Measurements from ENCODE around the gene TUBD1.
"Not testable (repeated sequence)": the region's sequence is repeated elsewhere in the genome, so short reads cannot be mapped to it uniquely, and the experiment has no call there.

- TF ChIP-seq, protein P1, sequence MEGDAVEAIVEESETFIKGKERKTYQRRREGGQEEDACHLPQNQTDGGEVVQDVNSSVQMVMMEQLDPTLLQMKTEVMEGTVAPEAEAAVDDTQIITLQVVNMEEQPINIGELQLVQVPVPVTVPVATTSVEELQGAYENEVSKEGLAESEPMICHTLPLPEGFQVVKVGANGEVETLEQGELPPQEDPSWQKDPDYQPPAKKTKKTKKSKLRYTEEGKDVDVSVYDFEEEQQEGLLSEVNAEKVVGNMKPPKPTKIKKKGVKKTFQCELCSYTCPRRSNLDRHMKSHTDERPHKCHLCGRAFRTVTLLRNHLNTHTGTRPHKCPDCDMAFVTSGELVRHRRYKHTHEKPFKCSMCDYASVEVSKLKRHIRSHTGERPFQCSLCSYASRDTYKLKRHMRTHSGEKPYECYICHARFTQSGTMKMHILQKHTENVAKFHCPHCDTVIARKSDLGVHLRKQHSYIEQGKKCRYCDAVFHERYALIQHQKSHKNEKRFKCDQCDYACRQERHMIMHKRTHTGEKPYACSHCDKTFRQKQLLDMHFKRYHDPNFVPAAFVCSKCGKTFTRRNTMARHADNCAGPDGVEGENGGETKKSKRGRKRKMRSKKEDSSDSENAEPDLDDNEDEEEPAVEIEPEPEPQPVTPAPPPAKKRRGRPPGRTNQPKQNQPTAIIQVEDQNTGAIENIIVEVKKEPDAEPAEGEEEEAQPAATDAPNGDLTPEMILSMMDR (IDR thresholded peaks at IDR 0.05) = not testable (repeated sequence)
- not testable (repeated sequence) for TF ChIP-seq POLR2AphosphoS5 (IDR thresholded peaks at IDR 0.05; ENCODE audit: low read depth, low read length)
- TF ChIP-seq, protein P2, sequence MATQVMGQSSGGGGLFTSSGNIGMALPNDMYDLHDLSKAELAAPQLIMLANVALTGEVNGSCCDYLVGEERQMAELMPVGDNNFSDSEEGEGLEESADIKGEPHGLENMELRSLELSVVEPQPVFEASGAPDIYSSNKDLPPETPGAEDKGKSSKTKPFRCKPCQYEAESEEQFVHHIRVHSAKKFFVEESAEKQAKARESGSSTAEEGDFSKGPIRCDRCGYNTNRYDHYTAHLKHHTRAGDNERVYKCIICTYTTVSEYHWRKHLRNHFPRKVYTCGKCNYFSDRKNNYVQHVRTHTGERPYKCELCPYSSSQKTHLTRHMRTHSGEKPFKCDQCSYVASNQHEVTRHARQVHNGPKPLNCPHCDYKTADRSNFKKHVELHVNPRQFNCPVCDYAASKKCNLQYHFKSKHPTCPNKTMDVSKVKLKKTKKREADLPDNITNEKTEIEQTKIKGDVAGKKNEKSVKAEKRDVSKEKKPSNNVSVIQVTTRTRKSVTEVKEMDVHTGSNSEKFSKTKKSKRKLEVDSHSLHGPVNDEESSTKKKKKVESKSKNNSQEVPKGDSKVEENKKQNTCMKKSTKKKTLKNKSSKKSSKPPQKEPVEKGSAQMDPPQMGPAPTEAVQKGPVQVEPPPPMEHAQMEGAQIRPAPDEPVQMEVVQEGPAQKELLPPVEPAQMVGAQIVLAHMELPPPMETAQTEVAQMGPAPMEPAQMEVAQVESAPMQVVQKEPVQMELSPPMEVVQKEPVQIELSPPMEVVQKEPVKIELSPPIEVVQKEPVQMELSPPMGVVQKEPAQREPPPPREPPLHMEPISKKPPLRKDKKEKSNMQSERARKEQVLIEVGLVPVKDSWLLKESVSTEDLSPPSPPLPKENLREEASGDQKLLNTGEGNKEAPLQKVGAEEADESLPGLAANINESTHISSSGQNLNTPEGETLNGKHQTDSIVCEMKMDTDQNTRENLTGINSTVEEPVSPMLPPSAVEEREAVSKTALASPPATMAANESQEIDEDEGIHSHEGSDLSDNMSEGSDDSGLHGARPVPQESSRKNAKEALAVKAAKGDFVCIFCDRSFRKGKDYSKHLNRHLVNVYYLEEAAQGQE (IDR thresholded peaks at IDR 0.05; ENCODE audit: insufficient read depth in 1 of 2, low read depth in 2 of 2, low read length in 1 of 2) = not testable (repeated sequence)
These were observed 63.9 kb downstream of the TUBD1 start for GRCh38 chr17:59828819-59829216.

All from Panc1 (cell line).